ENCODE results near the gene STARD3NL.
"Not testable (repeated sequence)": the region's sequence is repeated elsewhere in the genome, so short reads cannot be mapped to it uniquely, and the experiment has no call there.

The STARD3NL gene

DNA sequence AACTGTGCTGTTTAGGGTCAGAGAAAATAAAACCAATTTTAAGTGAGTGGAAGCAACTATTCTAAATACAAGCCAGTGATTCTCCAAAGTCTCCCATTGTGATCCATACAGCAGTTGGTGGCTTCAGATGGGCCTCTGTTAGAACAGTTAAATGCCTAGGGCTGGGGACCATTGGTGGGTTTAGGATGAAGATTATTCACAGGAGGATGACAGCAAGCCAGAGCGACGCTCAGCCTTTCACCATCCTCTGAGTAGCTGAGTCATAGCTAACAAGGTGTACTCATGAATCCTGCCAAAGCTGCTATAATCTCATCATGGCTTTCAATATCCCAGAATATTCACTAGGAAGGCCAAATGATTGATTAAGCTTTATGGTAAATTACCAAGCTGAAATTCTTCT, 39.6 kb downstream of the STARD3NL start:
- intact Hi-C loops (cut with DNase I), result loop anchor here (5.0 kb wide), 1 partner anchor 40 kb away; the partner anchor contains the start of gene STARD3NL
- DNase-seq, result no peak

DNA sequence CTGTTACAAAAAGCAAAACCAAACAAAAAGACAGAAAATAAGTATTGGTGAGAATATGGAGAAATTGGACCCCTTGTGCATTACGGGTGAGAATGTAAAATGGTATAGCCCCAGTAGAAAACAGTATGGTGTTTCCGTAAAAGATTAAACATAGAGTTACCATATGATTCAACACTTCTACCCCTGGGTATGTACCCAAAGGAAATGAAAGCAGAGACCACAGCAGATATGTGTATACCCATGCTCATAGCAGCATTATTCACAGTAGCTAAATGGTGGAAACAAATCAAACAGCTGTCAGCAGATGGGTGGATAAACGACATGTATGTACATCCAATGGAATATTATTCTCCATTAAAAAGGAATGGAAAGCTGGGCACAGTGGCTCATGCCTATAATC, 42.4 kb downstream of the STARD3NL start:
- intact Hi-C loops (cut with DNase I), result loop anchor here (5.0 kb wide), 1 partner anchor 318 kb away; no protein-coding TSS in a partner anchor
- no peak for DNase-seq

DNA sequence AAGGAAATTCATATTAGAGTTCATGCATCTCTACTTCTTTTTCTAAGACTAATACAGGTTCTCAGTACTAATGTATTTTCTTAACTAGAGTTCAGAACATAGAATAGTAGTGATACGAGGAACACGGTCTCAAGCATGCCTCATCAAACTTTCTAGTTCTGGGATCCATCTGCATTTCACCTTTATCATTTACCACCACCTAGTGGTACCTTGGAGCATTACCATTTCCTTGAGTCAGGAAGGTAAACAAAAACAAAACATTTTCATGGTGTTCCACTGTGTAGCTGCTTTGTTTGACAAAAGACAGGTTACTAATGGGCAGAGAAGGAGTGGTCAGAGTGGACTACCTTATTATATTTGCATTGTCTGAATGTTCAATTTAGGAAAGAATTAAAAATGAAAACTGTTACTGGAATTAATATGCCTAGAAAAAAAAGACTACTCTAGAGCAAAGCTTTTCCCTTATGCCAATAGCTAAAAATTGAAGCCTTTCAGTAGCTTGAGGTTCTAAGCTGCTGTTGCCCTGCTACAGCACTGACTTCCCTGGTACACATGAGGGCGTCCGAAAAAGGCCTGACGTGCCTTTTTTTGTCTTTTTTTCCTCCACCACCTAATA, 44.5 kb downstream of the STARD3NL start:
- intact Hi-C loops (cut with DNase I), result loop anchor here (2.0 to 5.0 kb wide), 2 partner anchors 116 to 320 kb away; no protein-coding TSS in a partner anchor
- DNase-seq, result no peak

DNA sequence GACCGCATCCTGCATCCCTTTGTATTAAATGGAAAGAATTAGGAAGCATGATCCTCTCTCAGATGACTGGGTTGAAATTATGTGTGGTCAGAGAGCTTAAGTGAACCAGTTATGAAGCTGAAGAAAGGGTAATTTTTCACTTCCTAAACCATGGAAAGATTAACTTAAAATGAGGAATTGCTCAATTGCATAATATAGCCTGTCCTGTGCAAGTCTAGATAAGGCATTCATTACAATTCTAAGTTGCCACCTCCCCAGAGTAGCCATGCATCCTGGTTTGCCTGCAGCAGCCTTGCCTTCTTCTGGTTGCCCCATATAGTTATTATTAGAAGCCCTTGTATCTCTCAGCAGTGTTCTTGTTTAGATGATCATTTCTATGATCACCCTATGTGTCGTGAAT, 45.3 kb downstream of the STARD3NL start:
- intact Hi-C loops (cut with DNase I), result loop anchor here (2.0 to 5.0 kb wide), 2 partner anchors 117 to 321 kb away; no protein-coding TSS in a partner anchor
- no peak for DNase-seq

DNA sequence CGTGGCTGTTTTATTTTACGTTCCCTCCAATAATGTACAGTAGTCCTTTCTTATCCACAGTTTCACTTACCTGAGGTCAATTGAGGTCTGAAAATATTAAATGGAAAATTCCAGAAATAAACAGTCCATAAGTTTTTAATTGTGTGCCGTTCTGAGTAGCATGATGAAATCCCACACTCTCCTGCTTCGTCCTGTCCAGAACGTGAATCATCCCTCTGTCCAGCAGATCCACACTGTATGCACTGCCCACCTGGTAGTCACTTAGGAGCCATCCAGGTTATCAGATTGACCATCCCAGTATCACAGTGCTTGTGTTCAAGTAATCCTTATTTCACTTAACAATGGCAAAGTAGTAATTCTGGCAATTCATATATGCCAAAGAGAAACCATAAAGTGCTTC, 46.3 kb downstream of the STARD3NL start:
- intact Hi-C loops (cut with DNase I), result loop anchor here (5.0 kb wide), 1 partner anchor 322 kb away; no protein-coding TSS in a partner anchor
- DNase-seq, result no peak

DNA sequence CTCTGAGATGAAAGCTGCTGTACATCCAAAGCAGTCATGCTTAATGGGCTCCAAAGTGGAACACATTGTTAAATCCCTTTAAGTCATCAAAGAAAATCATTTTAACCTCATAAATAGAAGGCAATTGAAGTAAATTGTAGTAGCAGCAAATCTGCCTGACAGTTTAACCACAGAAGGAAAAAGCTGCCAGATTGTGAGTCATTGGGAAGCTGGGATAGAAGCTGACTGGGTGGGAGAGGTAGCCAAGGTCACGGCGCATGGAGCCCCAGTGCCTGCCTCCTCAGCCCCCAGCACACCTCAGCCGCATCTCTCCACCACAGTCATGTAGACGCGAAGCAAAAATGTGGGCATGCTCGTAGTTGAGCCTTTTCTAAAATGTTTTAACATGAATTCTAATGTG, 51.3 kb downstream of the STARD3NL start:
- intact Hi-C loops (cut with DNase I), result no loop called here
- DNase-seq, result no peak

DNA sequence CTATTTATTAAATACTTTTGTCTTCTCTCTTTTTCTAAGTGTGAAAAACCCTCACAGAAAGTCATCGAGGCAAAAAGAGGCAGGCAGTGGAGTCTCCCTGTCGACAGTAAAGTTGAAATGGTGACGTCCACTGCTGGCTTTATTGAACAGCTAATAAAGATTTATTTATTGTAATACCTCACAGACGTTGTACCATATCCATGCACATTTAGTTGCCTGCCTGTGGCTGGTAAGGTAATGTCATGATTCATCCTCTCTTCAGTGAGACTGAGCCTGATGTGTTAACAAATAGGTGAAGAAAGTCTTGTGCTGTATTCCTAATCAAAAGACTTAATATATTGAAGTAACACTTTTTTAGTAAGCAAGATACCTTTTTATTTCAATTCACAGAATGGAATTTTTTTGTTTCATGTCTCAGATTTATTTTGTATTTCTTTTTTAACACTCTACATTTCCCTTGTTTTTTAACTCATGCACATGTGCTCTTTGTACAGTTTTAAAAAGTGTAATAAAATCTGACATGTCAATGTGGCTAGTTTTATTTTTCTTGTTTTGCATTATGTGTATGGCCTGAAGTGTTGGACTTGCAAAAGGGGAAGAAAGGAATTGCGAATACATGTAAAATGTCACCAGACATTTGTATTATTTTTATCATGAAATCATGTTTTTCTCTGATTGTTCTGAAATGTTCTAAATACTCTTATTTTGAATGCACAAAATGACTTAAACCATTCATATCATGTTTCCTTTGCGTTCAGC, 52.0 kb downstream of the STARD3NL start:
- intact Hi-C loops (cut with DNase I), result no loop called here

DNA sequence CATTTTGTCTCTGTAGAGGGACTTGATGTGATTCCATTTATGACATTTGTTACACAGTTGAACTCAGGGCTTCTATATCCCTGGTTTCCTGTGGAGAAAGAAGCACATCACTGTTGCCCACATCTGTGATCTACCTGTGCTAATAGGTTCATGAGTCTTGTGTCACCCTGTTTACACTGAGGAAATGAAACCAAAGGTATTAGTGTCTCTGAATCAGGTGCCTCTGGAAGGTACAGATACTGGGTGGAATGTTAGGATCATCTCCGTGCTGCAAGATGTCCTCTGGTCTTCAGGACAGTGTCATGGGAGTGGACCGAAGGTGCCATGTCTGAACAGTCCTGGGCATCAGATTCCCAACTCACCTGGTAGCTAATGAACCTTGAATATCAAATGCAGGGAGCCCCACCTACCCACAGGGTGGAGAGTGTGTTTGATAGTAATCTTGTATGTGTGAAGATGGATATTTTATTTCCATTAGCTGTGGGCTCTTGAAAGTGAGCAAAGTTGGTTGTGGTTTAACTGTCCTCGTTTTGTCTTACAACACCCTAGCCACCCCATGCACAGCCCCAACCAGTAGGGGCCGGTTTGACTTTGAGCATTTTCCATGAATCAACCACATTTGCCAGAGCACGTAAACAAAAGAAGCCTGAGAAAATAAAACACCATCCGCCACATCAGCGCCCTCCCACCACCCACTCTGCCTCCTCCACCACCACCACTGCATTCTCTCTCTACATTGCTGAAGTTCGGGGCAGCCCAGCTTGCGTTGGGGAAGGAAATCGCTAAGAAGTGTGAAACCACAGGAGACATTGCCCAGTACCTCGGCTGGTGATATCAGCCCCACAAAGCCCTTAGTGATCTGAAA, 54.7 kb downstream of the STARD3NL start:
- DNase-seq, result no peak
- intact Hi-C loops (cut with DNase I), result no loop called here

More for the DNA sequence above, 52.0 kb downstream of the STARD3NL start:
- DNase-seq, result no peak

DNA sequence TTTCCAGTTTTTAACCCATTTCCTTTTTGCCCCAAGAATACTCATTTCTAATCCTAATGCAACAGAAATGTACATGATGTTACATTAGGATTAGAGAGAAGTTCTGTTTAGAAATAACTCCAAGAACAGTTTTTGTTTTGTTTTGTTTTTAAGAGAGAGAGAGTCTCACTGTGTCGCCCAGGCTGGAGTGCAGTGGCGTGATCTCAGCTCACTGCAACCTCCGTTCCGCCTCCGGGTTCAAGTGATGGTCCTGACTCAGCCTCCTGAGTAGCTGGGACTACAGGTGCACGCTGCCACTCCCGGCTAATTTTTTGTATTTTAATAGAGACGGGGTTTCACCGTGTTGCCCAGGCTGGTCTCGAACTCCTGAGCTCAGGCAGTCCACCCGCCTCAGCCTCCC, 56.7 kb downstream of the STARD3NL start:
- DNase-seq; intact Hi-C loops (cut with DNase I): not testable (repeated sequence)

DNA sequence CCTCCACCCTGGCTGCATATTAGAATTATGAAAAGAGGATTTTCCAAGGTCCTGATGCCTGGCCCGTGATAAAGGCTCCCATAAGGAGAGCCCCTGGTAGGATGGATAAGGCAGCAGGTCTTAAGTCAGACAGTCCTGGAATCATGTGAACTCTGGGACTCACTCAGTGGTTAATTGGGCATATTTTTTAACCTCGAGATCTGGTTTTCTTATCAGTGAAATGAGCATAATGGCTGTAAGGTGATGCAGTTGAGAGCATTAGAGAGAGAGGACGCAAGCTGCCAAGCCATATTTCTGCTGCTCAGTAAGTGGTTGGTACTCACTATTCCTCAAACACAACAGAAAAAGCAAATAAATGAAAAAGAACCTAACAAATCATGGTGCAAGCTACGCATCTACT, 57.6 kb downstream of the STARD3NL start:
- intact Hi-C loops (cut with DNase I), result no loop called here
- DNase-seq, result no peak

DNA sequence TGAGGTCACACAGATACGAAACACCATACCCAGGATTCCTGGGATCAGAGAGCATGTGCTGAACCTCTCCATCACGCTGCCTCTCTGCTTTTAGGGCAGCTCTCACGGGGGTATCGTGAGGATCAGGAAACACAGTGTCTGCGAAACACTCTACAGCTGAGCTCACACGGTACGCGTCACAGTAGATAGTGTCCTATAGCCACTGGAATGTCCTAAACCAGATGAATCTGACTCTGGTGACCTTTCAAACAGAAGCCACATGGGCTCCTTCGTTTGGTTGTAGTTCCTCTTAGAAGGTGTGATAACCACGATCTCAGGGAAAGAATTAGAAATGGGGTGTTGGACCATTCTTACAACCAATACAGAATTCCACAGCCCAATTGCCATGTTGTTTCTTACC, 61.1 kb downstream of the STARD3NL start:
- intact Hi-C loops (cut with DNase I); DNase-seq: not testable (repeated sequence)

DNA sequence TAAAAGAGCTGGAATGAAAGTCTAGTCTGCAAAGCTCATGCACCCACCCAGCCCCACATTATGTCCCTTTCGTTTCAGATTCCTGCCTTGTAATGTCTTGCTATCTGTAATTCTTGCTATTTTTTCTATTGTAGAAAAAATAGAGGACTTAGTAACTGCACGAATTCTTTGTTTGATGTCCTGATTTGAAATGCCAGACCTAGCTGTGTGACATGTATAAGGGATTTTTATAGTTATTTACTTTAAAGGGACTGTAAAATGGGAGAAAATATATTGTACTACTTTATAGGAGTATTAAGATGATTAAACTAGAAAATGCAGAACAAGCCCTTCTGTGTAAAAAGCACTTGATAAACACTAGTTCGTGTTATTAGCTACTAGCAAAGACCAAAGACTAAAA, 63.0 kb downstream of the STARD3NL start:
- intact Hi-C loops (cut with DNase I), result no loop called here
- no peak for DNase-seq

DNA sequence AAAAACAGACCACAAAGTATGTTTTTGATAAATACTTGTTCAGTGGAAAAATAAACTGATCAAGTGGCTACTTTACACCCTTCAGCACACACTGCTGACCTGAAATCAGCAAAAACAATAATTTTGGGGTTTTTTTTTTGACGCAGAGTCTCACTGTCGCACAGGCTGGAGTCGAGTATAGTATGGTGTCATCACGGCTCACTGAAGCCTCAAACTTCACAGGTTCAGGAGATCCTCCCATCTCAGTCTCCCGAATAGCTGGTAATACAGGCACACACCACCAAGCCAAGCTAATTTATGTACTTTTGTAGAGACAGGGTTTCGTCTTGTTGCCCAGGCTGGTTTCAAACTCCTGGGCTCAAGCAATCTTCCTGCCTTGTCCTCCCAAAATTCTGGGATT, 64.8 kb downstream of the STARD3NL start:
- no peak for DNase-seq
- intact Hi-C loops (cut with DNase I), result no loop called here

DNA sequence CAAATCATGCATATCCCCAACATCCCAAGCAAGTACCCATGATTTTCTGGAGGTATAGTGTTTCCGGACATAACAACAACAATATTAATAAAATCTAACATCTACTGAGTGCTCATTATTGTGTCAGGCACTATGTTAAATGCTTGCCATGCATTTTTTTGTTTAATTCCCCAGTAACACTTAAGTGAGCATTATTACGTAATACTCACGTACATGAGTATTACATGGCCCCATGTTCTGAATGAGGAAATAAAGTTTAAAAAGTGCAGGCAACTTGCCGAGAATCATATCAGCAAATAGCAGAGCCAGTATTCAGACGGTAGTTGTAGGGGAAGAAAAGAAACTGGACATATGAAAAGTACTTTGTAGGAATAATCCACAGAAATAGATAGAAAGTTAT, 65.3 kb downstream of the STARD3NL start:
- intact Hi-C loops (cut with DNase I); DNase-seq: not testable (repeated sequence)

DNA sequence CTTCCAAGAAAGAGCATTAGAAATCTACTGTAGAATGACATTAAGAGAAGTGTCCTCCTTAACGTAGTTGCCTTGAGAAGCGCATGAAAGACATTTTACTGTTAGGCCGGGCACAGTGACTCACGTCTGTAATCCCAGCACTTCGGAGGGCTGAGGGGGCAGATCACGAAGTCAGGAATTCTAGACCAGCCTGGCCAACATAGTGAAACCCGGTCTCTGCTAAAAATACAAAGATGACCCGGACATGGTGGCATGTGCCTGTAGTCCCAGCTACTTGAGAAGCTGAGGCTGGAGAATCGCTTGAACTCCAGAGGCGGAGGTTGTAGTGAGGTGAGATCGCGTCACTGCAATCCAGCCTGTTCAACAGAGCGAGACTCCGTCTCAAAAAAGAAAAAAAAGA, 66.5 kb downstream of the STARD3NL start:
- DNase-seq, result no peak
- intact Hi-C loops (cut with DNase I), result no loop called here

DNA sequence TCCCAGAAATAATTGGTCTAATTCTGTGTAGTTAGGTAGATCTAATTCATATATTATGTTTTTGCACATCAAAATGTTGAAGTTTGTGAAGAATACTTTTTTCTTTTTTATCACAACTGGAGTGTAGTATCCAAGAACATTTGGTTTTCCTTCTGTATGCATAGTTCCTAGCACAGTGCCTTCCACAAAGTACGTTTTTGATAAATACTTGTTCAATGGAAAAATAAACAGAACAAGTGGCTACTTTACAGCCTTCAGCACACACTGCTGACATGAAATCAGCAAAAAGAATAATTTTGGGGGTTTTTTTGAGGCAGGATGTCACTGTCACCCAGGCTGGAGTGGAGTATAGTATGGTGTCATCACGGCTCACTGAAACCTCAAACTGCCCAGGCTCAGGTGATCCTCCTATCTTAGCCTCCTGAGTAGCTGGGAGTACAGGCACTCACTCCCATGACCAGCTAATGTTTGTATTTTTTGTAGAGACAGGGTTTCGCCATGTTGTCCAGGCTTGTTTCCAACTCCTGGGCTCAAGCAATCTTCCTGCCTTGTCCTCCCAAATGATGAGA, 67.4 kb downstream of the STARD3NL start:
- no peak for DNase-seq
- intact Hi-C loops (cut with DNase I), result no loop called here

DNA sequence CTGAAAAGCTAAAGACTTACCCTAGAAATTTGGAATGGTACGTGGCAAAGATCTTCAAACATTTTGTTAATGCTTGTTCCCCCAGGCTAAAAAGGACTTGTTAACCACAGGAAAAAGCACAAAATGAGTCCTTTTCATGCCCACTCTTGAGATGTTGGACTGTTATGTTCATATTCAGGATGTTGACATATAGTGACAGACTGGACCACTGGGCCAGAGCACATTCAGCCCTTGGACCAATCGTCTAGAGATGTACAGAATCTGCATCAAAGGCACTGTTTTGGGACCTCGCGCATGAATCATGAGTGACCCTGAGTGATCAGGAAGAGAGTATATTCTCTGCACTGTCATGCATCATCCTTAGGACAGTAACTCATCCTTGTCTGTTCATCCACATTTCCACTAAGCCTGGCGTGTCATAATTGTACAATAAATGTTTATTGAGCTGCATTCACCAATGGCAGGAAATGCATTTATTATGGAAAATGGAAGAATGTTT, 70.1 kb downstream of the STARD3NL start:
- intact Hi-C loops (cut with DNase I), result no loop called here
- DNase-seq, result no peak

DNA sequence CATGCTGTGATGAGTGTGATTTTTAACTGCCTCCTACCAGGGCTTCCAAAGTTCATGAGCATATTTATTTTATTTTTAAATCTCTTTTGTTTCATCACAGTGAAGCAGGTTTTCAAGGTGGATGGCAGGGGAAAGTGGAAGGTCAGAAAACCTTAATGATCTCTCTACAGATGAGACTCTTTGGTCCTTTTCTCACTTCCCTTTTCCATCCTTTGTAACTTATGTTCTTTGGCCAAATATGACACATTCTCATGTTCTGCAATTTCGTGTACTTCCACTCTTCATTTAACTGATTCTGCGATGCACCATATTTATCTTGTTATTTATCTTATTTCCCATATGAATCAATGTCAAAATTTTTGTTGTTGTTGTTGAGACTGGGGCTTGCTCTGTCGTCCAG, 71.8 kb downstream of the STARD3NL start:
- intact Hi-C loops (cut with DNase I); DNase-seq: not testable (repeated sequence)

DNA sequence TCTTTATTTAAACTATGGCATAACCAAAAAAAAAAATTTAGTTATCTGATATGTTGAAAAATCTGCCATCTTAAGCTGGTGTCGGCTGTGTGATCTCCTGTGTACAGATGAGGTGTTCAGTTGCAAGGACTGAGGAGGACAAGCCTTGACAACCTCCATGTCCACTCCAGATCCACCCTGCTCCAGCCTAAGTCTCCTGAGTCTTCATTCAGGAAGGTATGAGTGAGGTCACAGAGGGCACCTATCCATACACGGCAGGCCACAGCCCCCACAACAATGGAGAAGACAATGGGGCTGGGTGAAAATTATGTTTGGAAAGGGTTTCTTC, 79.3 kb downstream of the STARD3NL start:
- intact Hi-C loops (cut with DNase I), result no loop called here

DNA sequence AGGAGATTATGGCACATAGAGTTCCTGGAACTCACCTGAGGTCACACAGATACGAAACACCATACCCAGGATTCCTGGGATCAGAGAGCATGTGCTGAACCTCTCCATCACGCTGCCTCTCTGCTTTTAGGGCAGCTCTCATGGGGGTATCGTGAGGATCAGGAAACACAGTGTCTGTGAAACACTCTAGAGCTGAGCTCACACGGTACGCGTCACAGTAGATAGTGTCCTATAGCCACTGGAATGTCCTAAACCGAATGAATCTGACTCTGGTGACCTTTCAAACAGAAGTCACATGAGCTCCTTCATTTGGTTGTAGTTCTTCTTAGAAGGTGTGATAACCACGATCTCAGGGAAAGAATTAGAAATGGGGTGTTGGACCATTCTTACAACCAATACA, 81.1 kb downstream of the STARD3NL start:
- DNase-seq; intact Hi-C loops (cut with DNase I): not testable (repeated sequence)

More for the DNA sequence above, 79.3 kb downstream of the STARD3NL start:
- no peak for DNase-seq

Data from posterior cingulate gyrus (tissue), 11 donors.